GM19328 (cell line): ENCODE results near the gene SNED1.

ENCODE experiments used
- ATAC-seq: cut with Tn5 transposase; IDR thresholded peaks from one replicate; pipeline ENCODE4 v1.9.1; 2021; ENCODE audit warnings: mild to moderate bottlenecking, moderate library complexity; ENCODE audit not compliant: unreplicated experiment

Gene SNED1

DNA sequence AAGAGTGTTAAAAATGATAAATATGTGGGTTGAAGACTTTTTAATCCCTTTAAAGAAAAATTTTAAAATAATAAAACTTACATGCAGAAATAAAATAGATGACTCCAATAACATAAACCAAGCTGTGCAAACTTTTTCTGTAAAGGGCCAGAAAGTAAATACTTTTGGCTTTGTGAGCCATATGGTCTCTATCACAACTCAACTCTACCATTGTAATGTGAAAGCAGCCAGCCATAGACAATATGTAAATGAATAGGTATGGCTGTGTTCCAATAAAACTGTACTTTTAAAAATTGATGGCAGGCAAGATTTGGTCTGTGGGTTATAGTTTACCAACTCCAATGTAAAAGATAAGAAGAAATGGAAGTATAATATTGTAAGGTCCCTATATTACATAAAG lies 45.2 kb downstream of the SNED1 start:
- ATAC-seq, result no peak

DNA sequence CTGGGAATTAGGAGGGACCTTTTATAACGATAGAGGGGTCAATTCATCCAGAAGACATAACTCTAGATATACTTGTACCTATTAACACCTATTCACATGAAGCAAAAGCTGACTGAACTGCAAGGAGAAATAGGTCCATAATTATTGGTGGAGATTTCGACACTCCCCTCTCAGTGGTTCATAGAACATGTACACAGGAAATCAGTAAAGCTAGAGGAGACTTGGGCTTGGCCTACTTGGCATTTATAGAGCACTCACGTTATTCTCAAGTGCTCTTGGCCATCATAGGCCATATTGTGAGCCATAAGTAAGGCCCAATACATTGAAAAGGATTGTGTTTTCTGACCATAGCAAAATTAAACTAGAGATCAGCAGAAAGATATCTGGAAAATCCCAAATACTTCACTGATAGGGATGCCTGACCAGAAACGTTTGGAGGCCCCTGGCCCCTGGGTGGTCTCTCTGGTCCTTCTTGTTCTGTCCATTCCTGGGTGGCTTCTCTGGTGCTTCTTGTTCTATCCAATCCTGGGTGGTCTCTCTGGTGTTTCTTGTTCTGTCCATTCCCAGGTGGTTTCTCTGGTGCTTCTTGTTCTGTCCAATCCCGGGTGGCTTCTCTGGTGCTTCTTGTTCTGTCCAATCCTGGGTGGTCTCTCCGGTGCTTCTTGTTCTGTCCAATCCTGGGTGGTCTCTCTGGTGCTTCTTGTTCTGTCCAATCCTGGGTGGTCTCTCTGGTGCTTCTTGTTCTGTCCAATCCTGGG lies 49.0 kb downstream of the SNED1 start:
- ATAC-seq, result no peak

DNA sequence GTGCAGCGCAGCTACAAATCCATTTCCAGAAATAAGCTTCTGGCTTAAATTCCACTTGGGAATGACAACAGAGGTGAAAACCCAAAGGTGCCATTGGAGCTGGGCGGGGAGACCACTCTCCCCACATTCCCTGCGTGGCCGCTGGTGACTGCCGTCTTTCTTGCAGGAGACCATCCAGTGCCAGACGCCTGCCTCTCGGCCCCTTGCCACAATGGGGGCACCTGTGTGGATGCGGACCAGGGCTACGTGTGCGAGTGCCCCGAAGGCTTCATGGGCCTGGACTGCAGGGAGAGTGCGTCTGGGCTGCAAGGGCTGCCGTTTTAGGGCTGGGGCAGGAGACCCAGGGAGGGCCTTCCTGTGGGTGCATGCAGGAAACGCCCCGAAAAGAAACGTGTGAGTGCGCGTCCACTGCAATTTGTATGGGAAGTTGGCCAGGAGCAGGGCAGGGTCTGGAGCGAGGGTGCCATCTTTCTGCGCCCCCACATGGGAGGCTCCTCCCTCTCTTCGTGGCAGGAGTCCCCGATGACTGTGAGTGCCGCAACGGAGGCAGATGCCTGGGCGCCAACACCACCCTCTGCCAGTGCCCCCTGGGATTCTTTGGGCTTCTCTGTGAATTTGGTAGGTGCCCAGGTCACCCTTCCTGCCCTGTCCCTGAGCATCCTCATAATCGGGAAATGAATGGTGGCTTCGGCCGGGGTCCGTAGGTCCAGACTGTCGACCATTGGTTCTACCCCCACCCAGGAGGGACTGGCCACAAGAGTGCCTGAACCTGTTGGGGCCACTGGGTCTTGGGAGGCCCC lies 49.9 kb downstream of the SNED1 start:
- no peak for ATAC-seq

DNA sequence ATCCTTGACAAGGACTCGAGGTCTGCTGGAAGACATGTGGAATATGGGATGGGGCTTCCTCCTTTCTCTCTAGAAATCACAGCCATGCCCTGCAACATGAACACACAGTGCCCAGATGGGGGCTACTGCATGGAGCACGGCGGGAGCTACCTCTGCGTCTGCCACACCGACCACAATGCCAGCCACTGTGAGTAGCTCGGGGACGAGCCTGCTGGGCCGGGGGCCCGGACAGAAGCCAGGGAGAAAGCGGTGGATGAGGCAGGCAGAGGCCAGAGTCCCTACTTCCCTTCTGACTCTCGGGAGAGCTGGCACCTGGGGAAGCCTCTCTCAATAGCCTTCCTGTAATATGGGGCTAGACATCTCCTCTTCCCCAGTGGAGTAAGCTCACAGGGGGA lies 50.5 kb downstream of the SNED1 start:
- ATAC-seq, result no peak

DNA sequence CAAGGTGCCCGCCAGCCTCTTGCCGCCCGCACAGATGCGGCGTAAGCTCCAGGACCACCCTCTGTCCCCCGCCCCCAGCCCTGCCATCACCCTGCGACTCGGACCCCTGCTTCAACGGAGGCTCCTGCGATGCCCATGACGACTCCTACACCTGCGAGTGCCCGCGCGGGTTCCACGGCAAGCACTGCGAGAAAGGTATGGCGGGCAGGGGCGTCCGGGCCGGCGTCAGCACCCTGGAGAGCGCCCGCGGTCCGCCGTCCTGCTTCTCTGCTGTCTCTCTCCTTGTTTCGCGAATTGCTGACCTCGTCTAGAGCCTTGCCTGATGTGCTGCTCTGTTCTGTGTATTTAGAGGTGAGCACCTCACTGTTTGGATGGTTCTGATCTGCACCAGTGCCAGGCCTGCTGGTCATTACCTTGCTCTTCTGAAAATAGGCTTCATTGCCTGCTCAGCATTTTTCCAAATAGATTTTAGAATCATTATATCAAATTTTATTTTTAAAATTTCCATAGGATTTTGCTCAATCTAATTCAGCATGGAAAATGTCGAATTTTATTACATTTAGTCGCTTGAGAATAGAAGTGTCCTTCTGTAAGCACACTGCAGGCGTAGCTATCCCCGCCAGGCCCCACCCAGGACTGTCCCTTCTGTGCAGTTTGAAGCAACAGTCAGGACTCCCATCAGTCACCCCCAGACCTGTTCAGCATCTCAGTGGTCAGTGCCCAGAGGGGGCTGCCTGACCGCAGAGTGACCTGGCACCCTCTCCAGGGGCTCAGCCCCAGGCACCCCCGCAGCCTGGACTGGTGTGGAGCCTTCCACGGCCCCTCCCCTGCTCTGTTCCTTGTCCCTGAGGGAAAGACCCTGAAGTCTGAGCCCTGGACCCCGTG lies 51.6 kb downstream of the SNED1 start:
- no peak for ATAC-seq

DNA sequence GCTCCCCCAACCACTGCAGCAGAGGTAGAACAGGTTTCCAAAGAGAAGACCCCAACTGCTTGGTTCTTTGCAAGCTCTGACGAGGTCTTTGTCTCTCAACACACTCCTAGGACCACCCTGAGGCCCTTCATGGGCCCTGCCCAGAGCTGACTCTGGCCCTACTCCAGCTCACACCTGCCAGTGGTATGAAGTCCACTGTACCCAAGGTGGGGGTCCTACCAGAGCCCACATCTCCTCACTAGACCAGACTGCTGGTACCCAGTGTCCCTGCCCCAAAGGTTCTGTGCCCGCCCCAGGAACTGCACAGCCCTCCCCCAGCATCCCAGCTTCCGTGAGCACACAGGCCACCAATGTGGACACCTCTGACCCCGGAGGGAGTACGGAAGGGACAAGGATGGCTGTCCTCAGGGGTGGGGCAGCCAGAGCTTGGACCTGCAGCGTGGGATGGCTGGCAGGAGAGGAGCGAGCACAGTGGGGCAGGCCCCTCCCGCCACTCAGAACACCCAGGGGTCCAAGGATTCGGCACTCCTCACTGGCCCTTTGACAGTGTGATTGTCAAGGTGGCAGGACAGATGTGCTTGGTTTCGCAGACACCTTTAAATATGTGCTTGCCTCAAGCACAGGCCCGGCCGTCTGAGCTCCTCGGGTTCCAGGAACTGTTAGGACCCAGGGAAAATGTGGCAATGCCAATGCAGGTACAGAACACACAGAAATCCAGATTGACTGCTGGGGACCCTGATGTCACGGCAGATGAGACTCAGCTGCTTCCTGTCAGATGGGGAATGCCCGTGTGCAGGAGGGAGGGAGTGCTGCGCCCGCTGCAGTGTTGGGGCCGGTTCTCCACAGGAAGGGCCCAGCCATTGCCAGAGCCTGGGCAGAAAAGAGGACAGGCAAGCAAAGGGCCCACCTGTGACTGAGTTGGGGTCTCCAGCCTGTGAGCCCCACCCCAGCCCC lies 52.5 kb downstream of the SNED1 start:
- no peak for ATAC-seq

DNA sequence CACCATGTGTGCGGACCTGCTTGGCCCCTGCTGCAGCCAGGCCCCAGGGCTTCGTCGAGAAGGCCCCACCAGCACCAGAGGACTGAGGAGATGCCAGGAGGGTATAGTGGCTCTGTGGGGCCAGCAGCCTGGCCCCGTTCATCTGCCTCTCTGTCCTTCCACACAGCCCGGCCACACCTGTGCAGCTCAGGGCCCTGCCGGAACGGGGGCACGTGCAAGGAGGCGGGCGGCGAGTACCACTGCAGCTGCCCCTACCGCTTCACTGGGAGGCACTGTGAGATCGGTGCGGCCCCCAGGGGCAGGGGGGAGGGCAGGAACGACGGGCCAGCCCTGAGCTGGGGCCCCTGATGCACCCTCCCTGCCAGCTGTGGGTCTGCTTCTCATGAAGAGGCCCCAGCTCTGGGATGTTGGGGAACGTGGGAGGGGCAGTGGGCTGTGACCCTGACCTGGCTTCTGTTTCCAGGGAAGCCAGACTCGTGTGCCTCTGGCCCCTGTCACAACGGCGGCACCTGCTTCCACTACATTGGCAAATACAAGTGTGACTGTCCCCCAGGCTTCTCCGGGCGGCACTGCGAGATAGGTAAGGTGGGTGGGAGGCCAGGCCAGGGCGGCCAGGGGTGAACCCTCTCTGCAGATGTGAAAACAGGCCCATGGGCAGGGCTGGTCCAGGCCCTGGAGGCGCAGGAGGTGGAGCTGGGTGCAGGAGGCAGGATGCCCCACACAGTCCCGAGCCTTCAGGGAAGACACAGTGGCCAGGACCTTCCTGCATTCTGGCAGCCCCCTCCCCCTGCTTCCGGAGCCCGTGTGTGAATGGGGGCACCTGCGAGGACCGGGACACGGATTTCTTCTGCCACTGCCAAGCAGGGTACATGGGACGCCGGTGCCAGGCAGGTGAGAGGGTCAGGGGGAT lies 53.4 kb downstream of the SNED1 start:
- ATAC-seq, result no peak

DNA sequence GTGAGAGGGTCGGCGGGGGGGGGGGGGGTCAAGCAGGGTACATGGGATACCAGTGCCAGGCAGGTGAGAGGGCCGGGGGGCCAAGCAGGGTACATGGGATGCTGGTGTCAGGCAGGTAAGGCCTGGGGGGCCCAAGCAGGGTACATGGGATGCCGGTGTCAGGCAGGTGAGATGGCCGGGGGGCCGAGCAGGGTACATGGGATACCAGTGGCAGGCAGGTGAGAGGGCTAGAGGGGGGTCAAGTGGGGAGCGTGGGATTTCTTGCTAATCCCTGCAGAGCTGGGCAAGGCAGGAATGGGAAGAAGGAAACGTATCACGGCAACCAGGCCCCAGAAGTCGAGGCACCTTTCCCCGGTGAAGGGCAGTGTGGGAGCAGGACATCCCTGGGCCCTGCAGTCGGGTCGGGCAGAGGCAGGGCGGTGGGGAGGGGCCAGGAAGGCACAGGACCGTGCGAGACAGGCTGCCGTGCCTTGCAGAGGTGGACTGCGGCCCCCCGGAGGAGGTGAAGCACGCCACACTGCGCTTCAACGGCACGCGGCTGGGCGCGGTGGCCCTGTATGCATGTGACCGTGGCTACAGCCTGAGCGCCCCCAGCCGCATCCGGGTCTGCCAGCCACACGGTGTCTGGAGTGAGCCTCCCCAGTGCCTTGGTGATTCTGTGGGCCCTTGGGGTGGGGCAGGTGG lies 54.4 kb downstream of the SNED1 start:
- no peak for ATAC-seq

DNA sequence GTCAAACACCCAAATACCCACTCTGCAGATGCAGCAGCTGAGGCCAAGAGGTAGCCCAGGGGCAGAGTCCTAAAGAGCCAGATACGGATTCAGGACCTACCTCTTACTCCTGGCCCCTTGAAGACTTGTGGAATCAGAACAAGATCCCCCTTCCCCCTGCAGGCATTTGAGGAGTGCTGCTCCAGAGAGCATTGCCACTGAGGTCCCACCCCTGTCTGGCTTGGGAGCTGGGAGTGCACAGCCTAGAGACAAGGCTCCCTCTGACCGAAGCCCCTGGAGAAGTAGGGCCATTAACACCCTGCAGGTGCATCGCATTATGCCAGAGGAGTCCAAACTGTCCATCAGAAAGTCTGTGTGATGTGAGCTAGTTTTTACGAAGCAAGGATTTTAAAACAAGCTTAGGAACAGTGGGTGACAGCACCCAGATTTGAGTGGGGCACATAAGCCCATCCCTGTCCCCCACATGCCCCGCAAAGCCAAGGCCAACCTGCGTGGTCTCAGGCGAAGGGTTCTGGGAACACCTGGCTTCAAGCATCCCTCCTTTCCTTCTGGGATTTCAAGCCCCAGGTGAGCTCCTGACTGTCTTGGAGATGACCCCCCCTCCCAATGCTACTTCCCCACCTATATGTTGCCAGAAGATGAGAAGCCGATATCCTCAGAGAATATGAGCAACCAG lies 55.3 kb downstream of the SNED1 start:
- ATAC-seq, result no peak

DNA sequence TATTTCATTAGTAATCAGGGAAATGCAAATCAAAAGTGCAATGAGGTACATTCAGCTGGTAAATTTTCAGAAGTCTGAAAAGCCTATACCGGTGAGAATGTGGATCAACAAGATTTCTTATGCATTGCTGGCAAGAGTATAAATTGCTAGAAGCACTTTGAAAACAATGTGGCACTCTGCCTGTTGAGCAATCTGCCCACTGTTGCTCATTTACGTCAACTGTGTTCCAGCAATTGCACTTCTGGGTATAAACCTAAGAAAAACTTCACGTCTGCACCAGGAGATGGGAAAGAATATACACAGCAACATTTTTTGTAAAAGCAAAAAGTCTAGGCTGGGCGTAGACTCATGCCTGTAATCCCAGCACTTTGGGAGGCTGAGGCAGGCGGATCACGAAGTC lies 62.9 kb downstream of the SNED1 start:
- no peak for ATAC-seq

DNA sequence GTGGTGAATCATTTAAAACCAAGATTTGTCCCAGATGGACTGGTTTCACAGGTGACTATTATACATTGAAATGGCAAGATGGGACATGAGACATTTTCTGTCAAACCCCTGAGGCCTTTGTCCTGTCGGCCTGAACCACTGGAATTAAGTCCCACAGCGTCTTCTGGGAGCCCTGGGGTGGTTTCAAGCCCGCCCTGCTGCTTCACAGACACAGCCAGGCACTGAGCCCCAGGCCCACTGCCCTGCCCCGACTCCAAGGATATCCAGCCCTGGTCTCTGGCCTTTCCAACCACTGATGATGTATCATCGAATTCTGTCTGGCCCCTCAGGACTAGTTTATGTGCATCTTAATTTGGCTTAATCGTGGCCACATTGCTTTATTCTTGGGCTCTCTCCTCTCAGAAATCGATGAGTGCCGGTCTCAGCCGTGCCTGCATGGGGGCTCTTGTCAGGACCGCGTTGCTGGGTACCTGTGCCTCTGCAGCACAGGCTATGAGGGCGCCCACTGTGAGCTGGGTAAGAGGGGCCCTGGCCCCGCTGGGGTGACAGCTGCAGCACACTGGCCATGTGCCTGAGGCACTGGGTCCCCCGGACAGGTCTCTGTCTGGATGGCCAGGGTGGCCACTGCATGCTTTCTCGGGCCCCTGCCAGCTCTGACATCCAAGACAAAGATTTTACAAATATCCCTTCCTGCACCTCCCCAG lies 64.1 kb downstream of the SNED1 start:
- ATAC-seq, result no peak

DNA sequence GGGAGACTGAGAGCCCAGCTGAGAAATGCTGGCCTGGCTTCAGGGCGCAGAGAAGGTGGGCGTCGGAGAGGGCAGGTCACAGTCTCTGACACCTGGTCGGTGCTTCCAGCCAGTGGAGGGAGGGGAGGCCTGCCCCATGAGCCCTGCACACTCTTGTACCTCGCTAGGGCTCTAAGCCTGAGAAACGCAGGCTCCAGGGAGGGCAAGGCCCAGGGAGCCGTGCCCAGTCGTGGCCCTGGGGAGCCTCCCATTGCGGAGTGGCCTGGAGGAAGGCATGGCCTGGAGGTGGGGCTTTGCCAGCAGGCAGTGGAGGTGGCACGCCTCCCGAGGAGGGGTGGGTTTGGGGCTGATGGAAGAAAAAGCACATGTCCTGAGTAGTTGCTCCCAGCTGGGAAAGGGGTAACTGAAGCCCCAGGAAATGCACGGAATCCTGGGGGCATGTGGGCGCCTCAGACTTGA lies 64.7 kb downstream of the SNED1 start:
- no peak for ATAC-seq

DNA sequence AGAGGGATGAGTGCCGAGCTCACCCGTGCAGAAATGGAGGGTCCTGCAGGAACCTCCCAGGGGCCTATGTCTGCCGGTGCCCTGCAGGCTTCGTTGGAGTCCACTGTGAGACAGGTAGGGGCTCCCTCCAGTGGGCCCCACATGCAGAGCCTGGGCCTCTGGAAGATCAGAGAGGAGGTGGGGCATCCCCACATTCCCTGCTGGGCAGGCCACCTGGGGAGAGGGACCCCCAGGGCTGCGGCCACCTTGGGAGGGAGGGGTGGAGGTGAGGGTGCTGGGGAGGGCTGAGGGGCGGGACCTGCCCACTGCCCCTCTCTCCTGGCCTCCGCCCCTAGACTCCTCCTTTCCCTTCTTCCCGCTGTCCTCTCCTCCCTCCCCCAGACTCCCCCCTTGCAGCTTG lies 65.2 kb downstream of the SNED1 start:
- no peak for ATAC-seq

DNA sequence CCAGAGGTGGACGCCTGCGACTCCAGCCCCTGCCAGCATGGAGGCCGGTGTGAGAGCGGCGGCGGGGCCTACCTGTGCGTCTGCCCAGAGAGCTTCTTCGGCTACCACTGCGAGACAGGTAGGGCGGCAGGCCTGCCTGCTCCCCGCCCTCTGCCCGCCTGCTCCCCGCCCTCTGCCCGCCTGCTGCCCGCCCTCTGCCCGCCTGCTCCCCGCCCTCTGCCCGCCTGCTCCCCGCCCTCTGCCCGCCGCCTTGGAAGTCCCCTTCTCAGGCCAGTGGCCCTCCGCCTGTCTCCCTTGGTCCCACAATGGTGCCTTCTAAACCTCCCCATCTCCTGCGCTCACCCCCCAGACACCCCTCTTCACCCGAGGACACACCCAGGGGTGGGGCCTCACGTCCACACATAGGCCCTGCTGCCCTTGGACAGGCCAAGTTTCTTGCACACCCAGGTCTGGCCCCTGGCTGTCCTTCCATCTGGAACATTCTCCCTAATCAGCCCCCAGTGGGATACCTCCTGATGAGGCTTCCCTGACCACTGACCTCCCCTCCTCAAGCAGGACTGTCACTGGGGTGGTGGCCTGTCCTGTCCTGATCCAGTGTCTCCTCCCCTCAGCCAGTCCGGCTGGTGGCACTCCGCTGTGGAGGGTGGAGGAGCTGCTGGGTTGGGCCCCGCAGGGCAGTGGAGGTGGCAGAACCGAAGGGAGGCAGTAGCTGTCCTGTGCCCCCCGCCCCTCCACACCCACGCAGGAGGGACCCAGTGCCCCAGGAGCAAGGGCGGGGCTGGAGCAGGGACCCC lies 65.8 kb downstream of the SNED1 start:
- ATAC-seq, result no peak

DNA sequence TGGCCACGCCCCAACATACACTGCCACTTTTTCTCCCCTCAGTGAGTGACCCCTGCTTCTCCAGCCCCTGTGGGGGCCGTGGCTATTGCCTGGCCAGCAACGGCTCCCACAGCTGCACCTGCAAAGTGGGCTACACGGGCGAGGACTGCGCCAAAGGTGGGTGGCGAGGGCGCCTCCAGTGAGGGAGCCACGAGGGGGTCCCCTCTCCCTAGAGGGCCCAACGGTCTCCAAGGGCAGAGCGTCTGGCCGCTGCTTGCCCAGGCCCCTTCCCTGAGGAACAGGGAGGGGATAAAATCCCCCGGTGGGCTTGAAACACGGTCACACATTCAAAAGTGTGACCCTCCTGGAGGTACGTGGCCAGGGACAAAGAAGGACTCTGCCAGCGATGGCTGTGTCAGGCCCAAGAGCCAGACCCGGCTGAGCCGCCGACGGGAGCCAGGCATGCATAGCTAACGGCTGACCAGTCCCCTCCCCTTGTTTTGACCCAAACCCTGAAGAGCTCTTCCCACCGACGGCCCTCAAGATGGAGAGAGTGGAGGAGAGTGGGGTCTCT lies 66.5 kb downstream of the SNED1 start:
- no peak for ATAC-seq

DNA sequence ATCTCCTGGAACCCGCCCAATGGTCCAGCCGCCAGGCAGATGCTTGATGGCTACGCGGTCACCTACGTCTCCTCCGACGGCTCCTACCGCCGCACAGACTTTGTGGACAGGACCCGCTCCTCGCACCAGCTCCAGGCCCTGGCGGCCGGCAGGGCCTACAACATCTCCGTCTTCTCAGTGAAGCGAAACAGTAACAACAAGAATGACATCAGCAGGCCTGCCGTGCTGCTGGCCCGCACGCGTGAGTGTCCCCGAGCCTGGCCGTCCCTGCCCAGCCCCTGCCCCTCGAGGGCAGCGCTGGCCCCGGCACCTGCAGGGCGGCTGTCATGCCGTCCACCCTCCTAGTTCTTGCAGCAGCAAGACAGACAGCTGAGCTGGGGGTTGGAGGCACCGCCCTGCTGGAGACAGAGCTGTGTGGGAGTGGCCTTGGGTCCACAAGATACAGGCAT lies 67.0 kb downstream of the SNED1 start:
- ATAC-seq, result no peak
